HCT116 (cell line): ENCODE results near the gene EN2. TPM values are rescaled to one million over a fixed set of nuclear protein-coding genes. Genes with fewer than 3 reads are reported as not detected.

Experiments
- ATAC-seq: fragments of 200-7000 bp; cut with Tn5 transposase; 2 replicates; pipeline ENCODE4 v1.9.1; 2020; ENCODE audit warnings: mild to moderate bottlenecking, moderate library complexity
- BruUV-seq: library from RNA; stranded (reverse); fragments of 400-500 nt; replicated peaks from 2 replicates; lab custom pipeline; 2021; lab: Mats Ljungman, UMichigan
- CTCF ChIA-PET: fragments of 300-600 bp; sonication (Branson Sonifier 250); formaldehyde crosslinking; loops from one replicate; lab custom pipeline; 2021; ENCODE audit warnings: antibody characterized with exemption; lab: Charles Lee
- POLR2A ChIA-PET: fragments of 300-600, 350-600 bp; sonication (Branson Sonifier 250); formaldehyde crosslinking; loops from one replicate; lab custom pipeline; 2021; ENCODE audit warnings: antibody characterized with exemption; lab: Charles Lee
- RAD21 ChIA-PET, 2 experiments: fragments of 300-600 bp; sonication (Branson Sonifier 250); formaldehyde crosslinking; loops; one replicate each; lab custom pipeline; 2023; ENCODE audit warnings: low total read pairs in 2 of 2; ENCODE audit not compliant: uncharacterized antibody in 2 of 2, unreplicated experiment in 2 of 2, low non-redundant PET in 1 of 2; lab: Charles Lee
- DNase-seq: peaks from one replicate; pipeline ENCODE4 v3.0.0-alpha.2; 2010; ENCODE audit warnings: low read depth, low spot score
- H2AFZ ChIP-seq: fragments of 200-600 bp; shearing (Covaris generic), sonication (generic); 2 replicates; pipeline ENCODE4 v1.6.1; 2017; ENCODE audit warnings: low read depth, mixed run types, mixed read lengths, antibody characterized with exemption, low read length; ENCODE audit not compliant: poor library complexity, severe bottlenecking
- H3K27ac ChIP-seq: 2 replicates; pipeline ENCODE4 v1.5.1; 2012; ENCODE audit warnings: low read depth, low read length
- H3K27me3 ChIP-seq: fragments of 200-600 bp; sonication (generic); 2 replicates; pipeline ENCODE4 v1.6.1; 2016; ENCODE audit warnings: mixed run types, low read length, mixed read lengths; ENCODE audit not compliant: insufficient read depth
- H3K36me3 ChIP-seq, 2 experiments: fragments of 200-500 bp in 1 of 2; fragments of 200-600 bp in 1 of 2; sonication (Bioruptor generic) in 1 of 2; sonication (generic) in 1 of 2; 2 replicates each; pipeline versions ENCODE4 v1.5.1 to v1.6.1; 2014 to 2016; ENCODE audit warnings: low read length in 2 of 2, inconsistent platforms in 1 of 2, mixed read lengths in 1 of 2, mixed run types in 1 of 2; ENCODE audit not compliant: insufficient read depth in 2 of 2, control insufficient read depth in 1 of 2
- H3K4me1 ChIP-seq, 2 experiments: fragments of 200-600 bp in 1 of 2; sonication (generic) in 1 of 2; 2 replicates each; pipeline versions ENCODE4 v1.5.1 to v1.6.1; 2012 to 2017; ENCODE audit warnings: low read length in 2 of 2, inconsistent platforms in 1 of 2, mild to moderate bottlenecking in 1 of 2, mixed read lengths in 1 of 2, mixed run types in 1 of 2, moderate library complexity in 1 of 2; ENCODE audit not compliant: insufficient read depth in 2 of 2, control insufficient read depth in 1 of 2
- H3K4me2 ChIP-seq: fragments of 200-600 bp; sonication (generic); 2 replicates; pipeline ENCODE4 v1.6.1; 2017; ENCODE audit warnings: mixed run types, low read length, mixed read lengths
- H3K4me3 ChIP-seq, 2 experiments: fragments of 200-600 bp in 1 of 2; sonication (generic) in 1 of 2; replicated peaks in 1 of 2; 2 replicates each; pipeline ENCODE4 v1.5.1; 2011 to 2016; ENCODE audit warnings: low read length in 2 of 2, control low read depth in 1 of 2, low read depth in 1 of 2, mild to moderate bottlenecking in 1 of 2, mixed read lengths in 1 of 2, mixed run types in 1 of 2
- H3K79me2 ChIP-seq: fragments of 200-600 bp; sonication (generic); 2 replicates; pipeline ENCODE4 v1.6.1; 2017; ENCODE audit warnings: mild to moderate bottlenecking, mixed run types, low read length, moderate library complexity, mixed read lengths; ENCODE audit not compliant: insufficient read depth
- H3K9ac ChIP-seq: fragments of 200-600 bp; sonication (generic); 2 replicates; pipeline ENCODE4 v1.6.1; 2016; ENCODE audit warnings: low read length, mixed read lengths
- H3K9me2 ChIP-seq: fragments of 200-600 bp; sonication (generic), shearing (Covaris generic); 2 replicates; pipeline ENCODE4 v1.6.1; 2017; ENCODE audit warnings: mixed run types, mild to moderate bottlenecking, moderate library complexity; ENCODE audit not compliant: insufficient read depth
- H3K9me3 ChIP-seq, 2 experiments: fragments of 200-500 bp in 1 of 2; fragments of 200-600 bp in 1 of 2; sonication (Bioruptor generic) in 1 of 2; sonication (generic) in 1 of 2; 2 replicates each; pipeline ENCODE4 v1.6.1; 2014 to 2017; ENCODE audit warnings: low read length in 2 of 2, mixed read lengths in 2 of 2, inconsistent platforms in 1 of 2, low read depth in 1 of 2, mild to moderate bottlenecking in 1 of 2, mixed run types in 1 of 2, moderate library complexity in 1 of 2; ENCODE audit not compliant: control insufficient read depth in 1 of 2, insufficient read depth in 1 of 2
- H4K20me1 ChIP-seq: fragments of 200-600 bp; sonication (generic), shearing (Covaris generic); 2 replicates; pipeline ENCODE4 v1.6.1; 2017; ENCODE audit warnings: mixed run types, mild to moderate bottlenecking, moderate library complexity; ENCODE audit not compliant: insufficient read depth
- ATF3 ChIP-seq: IDR thresholded peaks from 2 replicates; pipeline ENCODE4 v1.6.1; 2012
- CEBPB ChIP-seq: IDR thresholded peaks from 2 replicates; pipeline ENCODE4 v1.6.1; 2012; ENCODE audit warnings: low read depth
- CTCF ChIP-seq, 3 experiments: fragments of 200-600 bp in 1 of 3; sonication (generic) in 1 of 3; IDR thresholded peaks in 2 of 3; conservative IDR thresholded peaks in 1 of 3; 2 replicates each; pipeline ENCODE4 v1.5.1; 2012 to 2017; ENCODE audit warnings: low read depth in 2 of 3, low read length in 2 of 3, antibody characterized with exemption in 1 of 3, borderline replicate concordance in 1 of 3, control low read depth in 1 of 3, mild to moderate bottlenecking in 1 of 3, mixed read lengths in 1 of 3, mixed run types in 1 of 3, moderate library complexity in 1 of 3; ENCODE audit not compliant: insufficient read depth in 1 of 3
- EGR1 ChIP-seq: IDR thresholded peaks from 2 replicates; pipeline ENCODE4 v1.6.1; 2012; ENCODE audit warnings: low read depth
- ELF1 ChIP-seq: IDR thresholded peaks from 2 replicates; pipeline ENCODE4 v1.6.1; 2012; ENCODE audit warnings: low read depth, borderline replicate concordance
- EZH2 ChIP-seq: fragments of 200-600 bp; sonication (generic); IDR thresholded peaks from 2 replicates; pipeline ENCODE4 v1.6.1; 2017; ENCODE audit warnings: antibody characterized with exemption, mixed run types
- EZH2phosphoT487 ChIP-seq: fragments of 200-600 bp; IDR thresholded peaks from 2 replicates; pipeline ENCODE4 v1.6.1; 2018; ENCODE audit warnings: antibody characterized with exemption, borderline replicate concordance
- FOSL1 ChIP-seq: IDR thresholded peaks from 2 replicates; pipeline ENCODE4 v1.6.1; 2012; ENCODE audit warnings: low read depth
- JUND ChIP-seq: IDR thresholded peaks from 2 replicates; pipeline ENCODE4 v1.6.1; 2012
- POLR2A ChIP-seq: IDR thresholded peaks from 2 replicates; pipeline ENCODE4 v1.7.0; 2011; ENCODE audit warnings: borderline replicate concordance; ENCODE audit not compliant: insufficient read depth, insufficient read length; ENCODE audit errors: extremely low read depth
- POLR2AphosphoS5 ChIP-seq: IDR thresholded peaks from 2 replicates; pipeline ENCODE4 v1.6.1; 2011; ENCODE audit warnings: mild to moderate bottlenecking, low read depth, low read length, moderate library complexity
- RAD21 ChIP-seq: IDR thresholded peaks from 2 replicates; pipeline ENCODE4 v1.6.1; 2012; ENCODE audit warnings: low read depth, mild to moderate bottlenecking
- SIN3A ChIP-seq: IDR thresholded peaks from 2 replicates; pipeline ENCODE4 v1.6.1; 2012; ENCODE audit warnings: low read depth
- ZBTB33 ChIP-seq: IDR thresholded peaks from 2 replicates; pipeline ENCODE4 v1.6.1; 2011; ENCODE audit warnings: mild to moderate bottlenecking, low read length, moderate library complexity; ENCODE audit not compliant: insufficient replicate concordance; ENCODE audit errors: extremely low read depth
- ZNF274 ChIP-seq: fragments of 200-500 bp; sonication (Bioruptor generic); IDR thresholded peaks from 2 replicates; pipeline ENCODE4 v1.6.1; 2014; ENCODE audit warnings: mild to moderate bottlenecking, low read depth, low read length, inconsistent platforms
- intact Hi-C: fragments of 100-400 bp; cut with micrococcal nuclease; formaldehyde crosslinking; loops from 2 replicates; pipeline ENCODE4 v1.10.0; 2022
- total RNA-seq: library from RNA; stranded (reverse); gene quantifications from one replicate; pipeline ENCODE4 v1.2.1, GENCODE V29; 2021; ENCODE audit not compliant: unreplicated experiment

Gene EN2
- total RNA-seq, 1 experiment from 2014 or later = 0.32 TPM

- RAD21 ChIA-PET = no interaction called here
- H2AFZ ChIP-seq = no peak overlapping the region
- no peaks in the 10 kb centered on the region for H3K79me2 ChIP-seq
- no peak for ATAC-seq
- no peaks in the 10 kb centered on the region for H3K9me2 ChIP-seq
- no peaks in the 10 kb centered on the region for H4K20me1 ChIP-seq
- H3K4me3 ChIP-seq = no peak overlapping the region
- peaks cover 0 to 12% of the 10 kb centered on the region in 2 experiments; a peak in 3 of 4 replicates for H3K4me1 ChIP-seq
- intact Hi-C loops = no loop called here
- no peak overlapping the region for H3K9ac ChIP-seq
- H3K4me2 ChIP-seq = no peak overlapping the region
- H3K9me3 ChIP-seq = no peaks in the 10 kb centered on the region
- POLR2A ChIA-PET = no interaction called here
- no peak for TF ChIP-seq ATF3
- TF ChIP-seq FOSL1 = no peak
- TF ChIP-seq EZH2 = no peak
- DNase-seq = no peak
- no peaks in the 10 kb centered on the region for H3K36me3 ChIP-seq
- no TSS peak for BruUV-seq
- CTCF ChIA-PET = no interaction called here
- H3K27me3 ChIP-seq = no peaks in the 10 kb centered on the region
- H3K27ac ChIP-seq = no peak overlapping the region
Measured at GRCh38 chr7:155459700-155460461, 2.0 kb downstream of the EN2 start.

- H4K20me1 ChIP-seq = no peaks in the 10 kb centered on the region
- H3K4me2 ChIP-seq = no peak overlapping the region
- no peak overlapping the region for H3K9ac ChIP-seq
- CTCF ChIA-PET = no interaction called here
- RAD21 ChIA-PET = no interaction called here
- no peaks in the 10 kb centered on the region for H3K36me3 ChIP-seq
- no peak for ATAC-seq
- no TSS peak for BruUV-seq
- H3K27ac ChIP-seq = no peak overlapping the region
- POLR2A ChIA-PET = no interaction called here
- no peaks in the 10 kb centered on the region for H3K9me2 ChIP-seq
- H3K4me3 ChIP-seq = no peak overlapping the region
- intact Hi-C loops = no loop called here
- DNase-seq = no peak
- no peak overlapping the region for H2AFZ ChIP-seq
- H3K9me3 ChIP-seq = no peaks in the 10 kb centered on the region
- no peaks in the 10 kb centered on the region for H3K27me3 ChIP-seq
- H3K4me1 ChIP-seq = peaks cover 0 to 11% of the 10 kb centered on the region in 2 experiments; a peak in 3 of 4 replicates
- no peaks in the 10 kb centered on the region for H3K79me2 ChIP-seq
- TF ChIP-seq ZBTB33 = no peak
- TF ChIP-seq POLR2AphosphoS5 = no peak
- no peak for TF ChIP-seq SIN3A
- no peak for TF ChIP-seq POLR2A
- TF ChIP-seq JUND = no peak
- TF ChIP-seq ZNF274 = no peak
- no peak for TF ChIP-seq RAD21
- no peak for TF ChIP-seq CTCF (IDR thresholded peaks at IDR 0.05 in 2 of 3, conservative IDR thresholded peaks at IDR 0.05 in 1 of 3; ENCODE audit: borderline replicate concordance in 1 of 3, insufficient read depth in 1 of 3, low read depth in 2 of 3, low read length in 2 of 3)
- TF ChIP-seq EZH2phosphoT487 = no peak
- no peak for TF ChIP-seq EGR1
- no peak for TF ChIP-seq ELF1
- no peak for TF ChIP-seq CEBPB
- no peak for TF ChIP-seq ATF3
Measured at GRCh38 chr7:155460926-155461613, 3.1 kb downstream of the EN2 start.
